ENCODE results near the gene BUD13.
A peak's percentile ranks its signal among the peaks of the same experiment; 100 is the strongest.

The BUD13 gene

GRCh38 chr11:116777056-116777455 lies 4.3 kb upstream of the BUD13 start:
- TF ChIP-seq REST (IDR thresholded peaks at IDR 0.05; ENCODE audit: insufficient read depth in 1 of 2, low read depth in 2 of 2, low read length in 2 of 2): no peak

GRCh38 chr11:116776522-116776984 lies 3.8 kb upstream of the BUD13 start:
- TF ChIP-seq TAF1 (IDR thresholded peaks at IDR 0.05; ENCODE audit: borderline replicate concordance, insufficient read depth, low read length) (no peak), FOXP2 (optimal IDR thresholded peaks at IDR 0.05; ENCODE audit: borderline replicate concordance, extremely low read depth, extremely low read length, insufficient read depth) (no peak), SIN3A (IDR thresholded peaks at IDR 0.05; ENCODE audit: borderline replicate concordance, insufficient read depth, low read length) (no peak), POLR2AphosphoS5 (IDR thresholded peaks at IDR 0.05; ENCODE audit: low read depth, low read length) (no peak), REST (IDR thresholded peaks at IDR 0.05; ENCODE audit: insufficient read depth in 1 of 2, low read depth in 2 of 2, low read length in 2 of 2) (no peak)

GRCh38 chr11:116775975-116776374 lies 3.2 kb upstream of the BUD13 start:
- TF ChIP-seq FOXP2 (optimal IDR thresholded peaks at IDR 0.05; ENCODE audit: borderline replicate concordance, extremely low read depth, extremely low read length, insufficient read depth): no peak
- TF ChIP-seq SIN3A (IDR thresholded peaks at IDR 0.05; ENCODE audit: borderline replicate concordance, insufficient read depth, low read length): no peak
- peak; percentile 21; the same call in 1 of the 2 replicates for TF ChIP-seq POLR2AphosphoS5 (IDR thresholded peaks at IDR 0.05; ENCODE audit: low read depth, low read length)

GRCh38 chr11:116774661-116775060 lies 1.9 kb upstream of the BUD13 start:
- TF ChIP-seq FOXP2 (optimal IDR thresholded peaks at IDR 0.05; ENCODE audit: borderline replicate concordance, extremely low read depth, extremely low read length, insufficient read depth) (no peak), POLR2AphosphoS5 (IDR thresholded peaks at IDR 0.05; ENCODE audit: low read depth, low read length) (no peak), REST (IDR thresholded peaks at IDR 0.05; ENCODE audit: insufficient read depth in 1 of 2, low read depth in 2 of 2, low read length in 2 of 2) (no peak), SIN3A (IDR thresholded peaks at IDR 0.05; ENCODE audit: borderline replicate concordance, insufficient read depth, low read length) (no peak), TAF1 (IDR thresholded peaks at IDR 0.05; ENCODE audit: borderline replicate concordance, insufficient read depth, low read length) (no peak)

- TF ChIP-seq POLR2AphosphoS5 (IDR thresholded peaks at IDR 0.05; ENCODE audit: low read depth, low read length): no peak; the same call in 1 of the 2 replicates
- no peak for TF ChIP-seq REST (IDR thresholded peaks at IDR 0.05; ENCODE audit: insufficient read depth in 1 of 2, low read depth in 2 of 2, low read length in 2 of 2)
- no peak for TF ChIP-seq SIN3A (IDR thresholded peaks at IDR 0.05; ENCODE audit: borderline replicate concordance, insufficient read depth, low read length)
- no peak for TF ChIP-seq FOXP2 (optimal IDR thresholded peaks at IDR 0.05; ENCODE audit: borderline replicate concordance, extremely low read depth, extremely low read length, insufficient read depth)
- no peak for TF ChIP-seq TAF1 (IDR thresholded peaks at IDR 0.05; ENCODE audit: borderline replicate concordance, insufficient read depth, low read length)
Observed at GRCh38 chr11:116773203-116774097, 663 bp upstream of the BUD13 start.
